AG09319 (cell line): ENCODE data around the gene RNFT2.
A peak's percentile ranks its signal among the peaks of the same experiment; 100 is the strongest.

Experiments
- DNase-seq: peaks from one replicate; pipeline ENCODE4 v3.0.0-alpha.2; 2010; ENCODE audit warnings: low read depth; ENCODE audit errors: extremely low read depth
- TF ChIP-seq, protein P1 (sequence below): IDR thresholded peaks from 2 replicates; pipeline ENCODE4 v1.5.1; 2011; ENCODE audit warnings: low read depth, mild to moderate bottlenecking, inconsistent platforms, low read length, moderate library complexity

The RNFT2 gene

DNA sequence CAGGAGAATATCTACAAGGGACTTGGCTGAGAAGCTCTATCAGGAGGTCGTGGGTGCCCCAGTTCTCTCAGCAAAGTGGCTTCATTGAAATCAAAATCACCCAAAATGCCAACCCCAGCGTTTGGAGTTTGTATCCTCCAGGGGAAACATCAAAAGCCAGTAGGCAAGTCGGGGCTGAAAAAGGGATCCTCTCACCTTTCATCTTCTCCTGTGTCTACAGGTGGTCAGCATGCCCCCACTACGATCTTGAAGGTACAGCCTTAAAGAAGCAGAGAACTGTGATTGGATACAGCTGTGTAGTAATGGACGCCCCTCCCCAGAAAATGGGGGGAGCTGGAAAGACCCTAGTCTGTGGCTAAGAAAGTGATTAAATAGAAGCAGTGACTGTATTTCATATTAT lies 121.0 kb downstream of the RNFT2 start:
- no peak for DNase-seq
- TF ChIP-seq, protein P1, sequence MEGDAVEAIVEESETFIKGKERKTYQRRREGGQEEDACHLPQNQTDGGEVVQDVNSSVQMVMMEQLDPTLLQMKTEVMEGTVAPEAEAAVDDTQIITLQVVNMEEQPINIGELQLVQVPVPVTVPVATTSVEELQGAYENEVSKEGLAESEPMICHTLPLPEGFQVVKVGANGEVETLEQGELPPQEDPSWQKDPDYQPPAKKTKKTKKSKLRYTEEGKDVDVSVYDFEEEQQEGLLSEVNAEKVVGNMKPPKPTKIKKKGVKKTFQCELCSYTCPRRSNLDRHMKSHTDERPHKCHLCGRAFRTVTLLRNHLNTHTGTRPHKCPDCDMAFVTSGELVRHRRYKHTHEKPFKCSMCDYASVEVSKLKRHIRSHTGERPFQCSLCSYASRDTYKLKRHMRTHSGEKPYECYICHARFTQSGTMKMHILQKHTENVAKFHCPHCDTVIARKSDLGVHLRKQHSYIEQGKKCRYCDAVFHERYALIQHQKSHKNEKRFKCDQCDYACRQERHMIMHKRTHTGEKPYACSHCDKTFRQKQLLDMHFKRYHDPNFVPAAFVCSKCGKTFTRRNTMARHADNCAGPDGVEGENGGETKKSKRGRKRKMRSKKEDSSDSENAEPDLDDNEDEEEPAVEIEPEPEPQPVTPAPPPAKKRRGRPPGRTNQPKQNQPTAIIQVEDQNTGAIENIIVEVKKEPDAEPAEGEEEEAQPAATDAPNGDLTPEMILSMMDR: no peak

DNA sequence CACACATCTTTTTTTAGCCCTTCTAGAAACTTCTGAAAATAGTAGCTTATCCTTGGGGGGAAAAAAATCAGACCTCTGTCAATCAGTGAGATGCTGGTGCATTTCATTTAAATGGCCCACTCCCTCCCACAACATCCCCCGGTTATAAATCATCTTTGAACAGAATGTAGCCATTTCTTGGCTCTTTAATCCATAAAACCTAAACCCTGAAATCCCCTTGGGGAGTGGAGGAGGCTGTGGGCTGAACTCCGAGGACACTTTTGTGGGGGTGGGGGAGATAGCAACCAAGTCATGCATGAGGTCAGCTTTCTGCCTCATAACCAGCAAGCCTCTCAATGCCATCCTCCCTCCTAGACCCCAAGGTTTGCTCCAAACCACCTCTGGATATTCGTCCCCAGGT lies 122.1 kb downstream of the RNFT2 start:
- TF ChIP-seq, protein P1: no peak
- DNase-seq: no peak

DNA sequence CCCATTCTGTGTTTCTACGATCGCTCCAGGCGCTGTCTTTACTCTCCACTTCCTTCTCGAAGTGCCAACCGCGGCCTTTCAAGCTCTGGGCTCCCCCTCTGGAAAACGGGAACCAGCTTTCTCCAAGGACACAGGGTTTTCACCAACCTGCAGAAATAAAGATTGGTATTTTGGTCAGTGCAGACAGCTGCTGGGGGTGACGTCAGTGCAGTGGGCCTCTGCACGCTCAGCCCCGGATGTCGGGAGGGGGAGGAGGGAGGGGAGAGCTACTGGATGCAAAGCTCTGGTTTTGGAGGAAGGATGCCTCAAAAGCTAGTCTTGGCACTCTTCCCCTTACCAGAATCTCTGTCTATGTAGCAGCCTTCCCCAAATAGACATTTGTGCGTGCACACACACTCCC lies 123.2 kb downstream of the RNFT2 start:
- TF ChIP-seq, protein P1: no peak
- DNase-seq: peak; percentile 41

DNA sequence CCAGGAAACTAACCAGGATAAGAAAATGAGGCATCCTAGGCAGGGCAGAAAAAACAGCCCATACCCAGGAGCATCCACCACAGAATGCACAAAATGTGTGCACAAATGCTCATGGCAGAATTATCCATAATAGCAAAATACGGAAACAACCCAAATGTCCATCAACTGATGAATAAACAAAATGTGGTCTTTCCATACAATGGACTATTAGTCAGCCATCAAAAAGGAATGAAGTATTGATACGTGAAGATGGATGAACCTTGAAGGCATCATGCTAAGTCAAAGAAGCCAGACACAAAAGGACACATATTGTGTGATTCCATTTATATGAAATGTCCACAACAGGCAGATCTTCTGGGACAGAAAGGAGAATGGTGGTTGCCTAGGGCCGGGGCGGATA lies 124.1 kb downstream of the RNFT2 start:
- TF ChIP-seq, protein P1: no peak
- no peak for DNase-seq

DNA sequence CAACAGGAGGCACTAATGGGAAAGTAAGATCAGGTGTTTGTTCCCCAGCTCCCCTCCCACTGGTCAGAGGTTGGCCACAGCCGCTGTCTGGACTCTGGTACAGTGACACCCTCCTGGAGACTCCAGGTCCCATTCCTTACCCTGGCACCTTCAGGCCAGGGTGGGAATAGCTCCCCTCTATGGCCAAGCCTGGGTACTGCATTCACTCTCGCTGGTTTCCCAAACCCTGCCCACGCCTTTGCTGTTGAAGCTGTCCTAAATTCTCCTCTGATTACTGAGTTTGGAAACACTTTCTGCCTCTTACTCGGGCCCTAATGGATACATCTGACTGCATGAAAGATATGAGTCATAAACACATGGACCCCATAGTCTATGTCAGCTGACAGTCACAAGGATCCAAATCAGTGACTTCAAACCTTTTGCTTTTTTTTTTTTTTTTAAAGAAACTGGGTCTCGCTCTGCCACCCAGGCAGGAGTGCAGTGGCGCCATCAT lies 125.2 kb downstream of the RNFT2 start:
- TF ChIP-seq, protein P1: peak; percentile 29
- no peak for DNase-seq

DNA sequence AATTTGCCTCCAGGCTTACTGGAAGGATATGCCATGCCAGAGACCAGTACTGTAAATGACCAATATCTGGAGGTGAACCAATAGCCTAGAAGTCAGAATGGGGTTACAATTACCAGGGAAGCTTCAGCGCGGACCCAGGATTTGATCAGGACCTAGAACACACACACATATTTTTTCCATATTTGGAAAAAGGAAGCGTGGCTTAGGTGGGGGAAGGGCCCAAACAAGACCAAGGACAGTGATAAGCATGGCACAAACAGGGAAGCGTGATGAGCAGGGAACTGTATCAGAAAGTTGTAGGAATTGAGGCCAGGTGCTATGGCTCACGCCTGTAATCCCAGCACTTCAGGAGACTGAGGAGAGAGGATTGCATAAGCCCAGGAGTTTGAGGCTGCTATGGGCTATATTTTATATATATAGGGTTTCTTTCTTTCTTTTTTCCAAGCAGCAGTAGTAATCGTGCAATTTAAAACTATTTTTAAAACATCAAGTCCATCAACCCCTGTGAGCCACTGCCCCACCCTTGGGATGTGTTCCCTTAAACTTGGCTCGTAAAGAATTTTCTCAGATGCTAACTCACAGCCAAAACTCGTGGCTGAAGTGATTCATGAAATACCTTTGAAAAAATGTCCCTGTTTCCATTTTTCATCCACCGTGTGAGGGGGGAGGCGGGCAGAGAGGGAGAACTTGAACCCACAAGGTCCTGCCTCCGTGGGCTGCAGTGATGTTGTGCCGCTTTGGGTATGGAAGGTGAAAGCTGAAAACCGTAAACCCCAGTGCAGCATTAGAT lies 126.5 kb downstream of the RNFT2 start:
- TF ChIP-seq, protein P1: no peak
- no peak for DNase-seq

DNA sequence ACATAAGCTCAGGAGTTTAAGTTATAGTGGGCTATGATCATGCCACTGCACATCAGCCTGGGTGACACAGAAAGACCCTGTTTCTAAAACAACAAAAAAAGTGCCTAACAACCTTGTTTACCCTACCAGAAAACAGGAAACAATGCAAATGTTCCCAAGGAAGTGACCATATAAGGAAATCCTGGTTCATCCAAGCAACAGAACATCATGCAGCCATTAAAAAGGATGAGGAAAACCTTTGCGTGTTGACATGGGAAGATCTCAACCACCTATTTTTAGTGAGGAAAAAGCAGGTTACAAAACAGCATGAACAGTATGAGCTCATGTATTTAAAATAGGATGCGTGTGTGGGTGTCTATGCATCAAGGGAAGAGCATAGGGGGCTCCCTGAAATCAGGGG lies 129.4 kb downstream of the RNFT2 start:
- DNase-seq: no peak
- TF ChIP-seq, protein P1: no peak
